GM21619 (cell line): ENCODE measurements around the gene CCDC57.

Experiments
- ATAC-seq: cut with Tn5 transposase; IDR thresholded peaks from one replicate; pipeline ENCODE4 v1.9.1; 2021; ENCODE audit not compliant: unreplicated experiment

CCDC57 gene

GRCh38 chr17:82085931-82086764 lies 126.5 kb downstream of the CCDC57 start:
- ATAC-seq: no peak

GRCh38 chr17:82085031-82085861 lies 127.4 kb downstream of the CCDC57 start:
- no peak for ATAC-seq

GRCh38 chr17:82084373-82085030 lies 128.1 kb downstream of the CCDC57 start:
- ATAC-seq: no peak

- ATAC-seq: no peak
These were observed 128.9 kb downstream of the CCDC57 start for GRCh38 chr17:82083533-82084359.

- no peak for ATAC-seq
These were observed 129.6 kb downstream of the CCDC57 start for GRCh38 chr17:82083009-82083408.

GRCh38 chr17:82082456-82082855 lies 130.2 kb downstream of the CCDC57 start:
- ATAC-seq: no peak

- ATAC-seq: no peak
These were observed 130.7 kb downstream of the CCDC57 start for GRCh38 chr17:82081966-82082365.

GRCh38 chr17:82081546-82081945 lies 131.1 kb downstream of the CCDC57 start:
- ATAC-seq: no peak

- no peak for ATAC-seq
These were observed 131.7 kb downstream of the CCDC57 start for GRCh38 chr17:82080789-82081464.

GRCh38 chr17:82080048-82080788 lies 132.4 kb downstream of the CCDC57 start:
- ATAC-seq: no peak

- no peak for ATAC-seq
These were observed 133.5 kb downstream of the CCDC57 start for GRCh38 chr17:82079001-82079677.

- ATAC-seq: no peak
These were observed 134.2 kb downstream of the CCDC57 start for GRCh38 chr17:82078433-82078832.

GRCh38 chr17:82077617-82078358 lies 134.9 kb downstream of the CCDC57 start:
- ATAC-seq: no peak

GRCh38 chr17:82076785-82077591 lies 135.7 kb downstream of the CCDC57 start:
- no peak for ATAC-seq

- no peak for ATAC-seq
These were observed 136.4 kb downstream of the CCDC57 start for GRCh38 chr17:82076018-82076784.

GRCh38 chr17:82073446-82073845 lies 139.2 kb downstream of the CCDC57 start:
- ATAC-seq: no peak

- ATAC-seq: no peak
These were observed 139.8 kb downstream of the CCDC57 start for GRCh38 chr17:82072827-82073226.
